ENCODE data around the gene NPTN. TPM values are rescaled to one million over a fixed set of nuclear protein-coding genes. Genes with fewer than 3 reads are reported as not detected.
A peak's percentile ranks its signal among the peaks of the same experiment; 100 is the strongest.

Gene NPTN
- total and polyA plus RNA-seq, 2 of the 13 experiments (the other 11 are each of a cell fraction or from before 2014, with no cell fraction given) = 78.0 to 110 TPM

DNA sequence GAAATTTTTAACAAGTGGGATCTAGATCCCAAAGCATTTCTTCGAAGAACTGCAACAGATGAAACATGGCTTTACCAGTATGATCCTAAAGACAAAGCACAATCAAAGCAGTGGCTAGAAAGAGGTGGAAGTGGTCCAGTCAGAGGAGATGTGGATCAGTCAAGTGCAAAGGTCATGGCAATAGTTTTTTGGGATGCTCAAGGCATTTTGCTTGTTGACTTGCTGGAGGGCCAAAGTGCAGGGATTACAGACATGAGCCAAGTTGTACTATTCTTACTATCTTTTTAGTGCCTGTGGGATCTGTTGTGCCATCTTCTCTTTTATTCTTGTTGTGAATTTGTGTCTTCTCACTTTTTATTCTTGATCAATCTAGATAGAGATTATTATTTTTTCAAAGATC, 108.3 kb downstream of the NPTN start (continued):
- TF ChIP-seq FOXA1 (IDR thresholded peaks at IDR 0.05) (no peak), FOXA1 (CRISPR knock-in tag; IDR thresholded peaks at IDR 0.05) (0 out of 2 replicates have a peak, but pooled peaks have one; percentile 23), ZNF251 (CRISPR knock-in tag; IDR thresholded peaks at IDR 0.05) (no peak), E2F5 (CRISPR knock-in tag; conservative IDR thresholded peaks at IDR 0.05) (no peak), ZNF12 (CRISPR knock-in tag; IDR thresholded peaks at IDR 0.05) (no peak), MED8 (CRISPR knock-in tag; IDR thresholded peaks at IDR 0.05; ENCODE audit: insufficient replicate concordance) (no peak), POLR2AphosphoS2 (IDR thresholded peaks at IDR 0.05; ENCODE audit: low read depth, low read length) (no peak), ZNF317 (CRISPR knock-in tag; IDR thresholded peaks at IDR 0.05) (no peak), FOXJ3 (CRISPR knock-in tag; IDR thresholded peaks at IDR 0.05; ENCODE audit: borderline replicate concordance) (no peak)

DNA sequence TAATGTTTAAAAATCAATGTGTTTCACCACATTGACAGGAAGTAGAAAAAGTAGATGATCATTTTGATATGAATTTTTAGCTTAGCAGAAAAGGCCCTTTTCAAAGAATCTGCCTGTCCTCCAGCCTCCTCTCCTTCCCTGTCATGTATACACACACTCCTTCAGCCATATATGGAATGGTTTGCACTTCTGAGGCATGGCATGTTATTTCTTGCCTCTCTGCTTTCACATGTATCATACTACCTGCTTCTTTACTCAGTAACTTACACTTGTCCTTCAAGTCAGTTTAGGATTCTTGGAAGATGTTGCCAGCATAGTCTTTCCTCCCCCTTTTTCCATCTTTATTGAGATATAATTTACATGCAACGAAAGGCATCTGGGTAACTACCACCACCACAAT, 111.2 kb downstream of the NPTN start:
- intact Hi-C loops (cut with micrococcal nuclease; ENCODE audit: unreplicated experiment) = no loop called here
- CTCF ChIA-PET (ENCODE audit: low intra/inter-chr PET ratio, low total read pairs) = no interaction called here
- TF ChIP-seq, protein P1, sequence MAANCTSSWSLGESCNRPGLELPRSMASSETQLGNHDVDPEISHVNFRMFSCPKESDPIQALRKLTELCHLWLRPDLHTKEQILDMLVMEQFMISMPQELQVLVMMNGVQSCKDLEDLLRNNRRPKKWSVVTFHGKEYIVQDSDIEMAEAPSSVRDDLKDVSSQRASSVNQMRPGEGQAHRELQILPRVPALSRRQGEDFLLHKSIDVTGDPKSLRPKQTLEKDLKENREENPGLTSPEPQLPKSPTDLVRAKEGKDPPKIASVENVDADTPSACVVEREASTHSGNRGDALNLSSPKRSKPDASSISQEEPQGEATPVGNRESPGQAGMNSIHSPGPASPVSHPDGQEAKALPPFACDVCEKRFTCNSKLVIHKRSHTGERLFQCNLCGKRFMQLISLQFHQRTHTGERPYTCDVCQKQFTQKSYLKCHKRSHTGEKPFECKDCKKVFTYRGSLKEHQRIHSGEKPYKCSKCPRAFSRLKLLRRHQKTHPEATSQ (CRISPR knock-in tag; IDR thresholded peaks at IDR 0.05; ENCODE audit: borderline replicate concordance) = no peak
- TF ChIP-seq POLR2AphosphoS2 (IDR thresholded peaks at IDR 0.05; ENCODE audit: low read depth, low read length) = no peak
- no peak for TF ChIP-seq SIX4 (CRISPR knock-in tag; IDR thresholded peaks at IDR 0.05)
- no peak for TF ChIP-seq MAFK (conservative IDR thresholded peaks at IDR 0.05 in 1 of 2, IDR thresholded peaks at IDR 0.05 in 1 of 2; ENCODE audit: low read length in 2 of 2)
- no peak for TF ChIP-seq TBL1XR1 (IDR thresholded peaks at IDR 0.05; ENCODE audit: borderline replicate concordance, low read length, partially characterized antibody)
- TF ChIP-seq ZMYM3 (CRISPR knock-in tag; IDR thresholded peaks at IDR 0.05) = no peak
- no peak for TF ChIP-seq PAF1 (CRISPR knock-in tag; IDR thresholded peaks at IDR 0.05)
- no peak for TF ChIP-seq ZBTB3 (CRISPR knock-in tag; IDR thresholded peaks at IDR 0.05; ENCODE audit: borderline replicate concordance, low read depth)
- no peak for TF ChIP-seq ATRX (CRISPR knock-in tag; IDR thresholded peaks at IDR 0.05; ENCODE audit: borderline replicate concordance)
- TF ChIP-seq ZSCAN25 (CRISPR knock-in tag; IDR thresholded peaks at IDR 0.05) = no peak
- no peak for TF ChIP-seq NR1H2 (CRISPR knock-in tag; IDR thresholded peaks at IDR 0.05; ENCODE audit: borderline replicate concordance, low read depth)
- TF ChIP-seq ZNF335 (CRISPR knock-in tag; IDR thresholded peaks at IDR 0.05) = no peak
- TF ChIP-seq ZNF878 (CRISPR knock-in tag; IDR thresholded peaks at IDR 0.05) = no peak
- no peak for TF ChIP-seq ZNF672 (CRISPR knock-in tag; IDR thresholded peaks at IDR 0.05)
- TF ChIP-seq TCF7L2 (IDR thresholded peaks at IDR 0.05; ENCODE audit: low read depth, low read length) = no peak
- TF ChIP-seq TBX3 (IDR thresholded peaks at IDR 0.05; ENCODE audit: borderline replicate concordance) = no peak
- TF ChIP-seq HES4 (CRISPR knock-in tag; IDR thresholded peaks at IDR 0.05; ENCODE audit: borderline replicate concordance) = no peak
- no peak for TF ChIP-seq NPAS2 (CRISPR knock-in tag; IDR thresholded peaks at IDR 0.05; ENCODE audit: borderline replicate concordance)

More for the DNA sequence above, 111.2 kb downstream of the NPTN start:
- Histone ChIP-seq H3K9me3 (ENCODE audit: low read length) (no peaks in the 10 kb centered on the region), H3K4me3 (replicated peaks in 1 of 3; ENCODE audit: insufficient read depth in 1 of 3, low read depth in 2 of 3, low read length in 3 of 3) (no peak overlapping the region), H3K27me3 (ENCODE audit: control insufficient read depth in 1 of 2, insufficient read depth in 2 of 2, low read length in 2 of 2) (no peaks in the 10 kb centered on the region; a peak in 1 of 5 replicates), H3K27ac (ENCODE audit: extremely low read length, insufficient read depth, low read length) (no peak overlapping the region), H4K20me1 (ENCODE audit: insufficient read depth, low read length) (no peaks in the 10 kb centered on the region), H3K36me3 (replicated peaks in 1 of 2; ENCODE audit: control insufficient read depth in 1 of 2, insufficient read depth in 2 of 2, low read length in 2 of 2) (no peaks in the 10 kb centered on the region), H3K9ac (ENCODE audit: insufficient read depth, low read depth, low read length) (no peak overlapping the region), H3K79me2 (ENCODE audit: insufficient read depth, low read length) (no peaks in the 10 kb centered on the region), H3K4me1 (ENCODE audit: insufficient read depth, low read length) (no peaks in the 10 kb centered on the region), H2AFZ (ENCODE audit: low read length) (no peak overlapping the region), H3K4me2 (ENCODE audit: low read depth, low read length) (no peak overlapping the region)
- no TSS peak for BruUV-seq (replicated peaks)
- no peak for ATAC-seq
- DNase-seq (ENCODE audit: low spot score) = no peak
- no peak for FAIRE-seq
- in situ Hi-C loops (cut with HindIII; ENCODE audit: extremely low pct_ligation_motif_present, low pct_unique_long_range_greater_than_20kb) = no loop called here
- WGBS (ENCODE audit: low lambda C conversion rate) = 6% methylated on average over 1 of the region's 1 CpG
- POLR2A ChIA-PET = no interaction called here

Measured in HepG2 (cell line).